MM.1S (cell line): Measurements from ENCODE around the gene ANKRD2.

ENCODE experiments used
- DNase-seq: peaks from one replicate; pipeline ENCODE4 v3.0.0-alpha.2; 2015
- H2AFZ ChIP-seq: fragments of 300-600 bp; sonication (generic); 2 replicates; pipeline ENCODE4 v1.6.0; 2016; ENCODE audit warnings: antibody characterized with exemption, low read length
- H3F3A ChIP-seq: fragments of 300-600 bp; sonication (generic); 2 replicates; pipeline ENCODE4 v1.6.1; 2016; ENCODE audit warnings: mild to moderate bottlenecking, antibody characterized with exemption, low read length, moderate library complexity, mixed read lengths; ENCODE audit not compliant: insufficient read depth
- H3K27ac ChIP-seq: fragments of 300-600 bp; sonication (generic); 2 replicates; pipeline ENCODE4 v1.5.1; 2016; ENCODE audit warnings: mild to moderate bottlenecking, low read length
- H3K27me3 ChIP-seq: fragments of 300-600 bp; sonication (generic); replicated peaks from 2 replicates; pipeline ENCODE4 v1.6.0; 2016; ENCODE audit warnings: low read length; ENCODE audit not compliant: insufficient read depth
- H3K36me3 ChIP-seq: fragments of 300-600 bp; sonication (generic); replicated peaks from 2 replicates; pipeline ENCODE4 v1.6.1; 2016; ENCODE audit warnings: mild to moderate bottlenecking, low read length, mixed read lengths; ENCODE audit not compliant: insufficient read depth
- H3K4me1 ChIP-seq: fragments of 300-600 bp; sonication (generic); 2 replicates; pipeline ENCODE4 v1.6.1; 2016; ENCODE audit warnings: low read length, mixed read lengths
- H3K4me2 ChIP-seq: fragments of 300-600 bp; sonication (generic); 2 replicates; pipeline ENCODE4 v1.6.0; 2016; ENCODE audit warnings: low read depth, low read length
- H3K4me3 ChIP-seq: fragments of 300-600 bp; sonication (generic); 2 replicates; pipeline ENCODE4 v1.5.1; 2016; ENCODE audit warnings: low read length, mixed read lengths
- H3K79me2 ChIP-seq: fragments of 300-600 bp; sonication (generic); 2 replicates; pipeline ENCODE4 v1.6.1; 2016; ENCODE audit warnings: mixed run types, low read length, mixed read lengths
- H3K9ac ChIP-seq: fragments of 300-600 bp; sonication (generic); 2 replicates; pipeline ENCODE4 v1.6.1; 2016; ENCODE audit warnings: low read length, mixed read lengths
- H3K9me2 ChIP-seq: fragments of 300-600 bp; sonication (generic); replicated peaks from 2 replicates; pipeline ENCODE4 v1.6.1; 2016; ENCODE audit warnings: mild to moderate bottlenecking, low read length, mixed read lengths; ENCODE audit not compliant: insufficient read depth
- H3K9me3 ChIP-seq: fragments of 300-600 bp; sonication (generic); replicated peaks from 2 replicates; pipeline ENCODE4 v1.6.1; 2016; ENCODE audit warnings: mild to moderate bottlenecking, low read length, mixed read lengths; ENCODE audit not compliant: insufficient read depth
- H4K20me1 ChIP-seq: fragments of 300-600 bp; sonication (generic); 2 replicates; pipeline ENCODE4 v1.6.1; 2016; ENCODE audit warnings: mild to moderate bottlenecking, low read length, moderate library complexity, mixed read lengths; ENCODE audit not compliant: insufficient read depth
- EZH2 ChIP-seq: fragments of 300-600 bp; sonication (generic); optimal IDR thresholded peaks from 2 replicates; pipeline ENCODE3; 2017; ENCODE audit warnings: low read depth, mild to moderate bottlenecking, antibody characterized with exemption, low read length, mixed read lengths
- EZH2phosphoT487 ChIP-seq: fragments of 300-600 bp; sonication (generic); IDR thresholded peaks from 2 replicates; pipeline ENCODE4 v1.6.1; 2018; ENCODE audit warnings: antibody characterized with exemption, low read length
- TF ChIP-seq, protein P1 (sequence below): fragments of 300-600 bp; sonication (generic); IDR thresholded peaks from 2 replicates; pipeline ENCODE4 v1.5.1; 2016; ENCODE audit warnings: antibody characterized with exemption, low read length, mixed read lengths

ANKRD2 gene

DNA sequence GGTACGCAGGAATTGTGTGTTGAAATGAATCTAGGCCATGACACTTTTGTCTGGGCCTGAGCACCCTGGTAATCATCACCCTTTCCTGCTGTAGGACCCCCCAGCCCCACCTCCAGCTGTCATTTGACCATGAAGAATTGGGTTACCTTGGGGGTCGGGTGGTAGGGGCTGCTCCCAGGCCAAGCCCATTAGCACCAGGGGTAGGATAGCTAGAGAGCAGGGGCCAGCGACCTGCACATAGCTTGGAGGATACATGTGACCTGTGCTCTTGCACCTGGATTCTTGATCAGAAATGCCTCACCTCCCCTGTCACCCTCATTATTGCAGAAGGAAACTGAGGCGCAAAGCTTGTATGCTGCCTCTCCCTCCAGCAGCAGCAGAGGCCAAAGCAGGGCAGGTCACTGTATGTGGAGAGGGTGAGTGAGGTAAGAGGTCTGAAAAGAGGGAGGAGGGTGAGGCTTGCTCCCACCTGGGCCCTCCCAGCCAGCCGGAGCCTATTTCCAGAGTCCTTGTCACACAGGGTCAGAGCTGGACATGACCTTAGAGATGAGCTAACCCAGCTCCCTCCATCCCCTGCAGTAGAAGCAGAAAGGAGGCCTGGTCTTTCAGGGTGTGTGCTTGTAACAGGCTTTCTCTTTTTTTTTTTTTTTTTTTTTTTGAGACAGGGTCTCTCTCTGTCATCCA is 35.3 kb upstream of the ANKRD2 start:
- no peaks in the 10 kb centered on the region for H3K79me2 ChIP-seq
- no peak overlapping the region for H3K27ac ChIP-seq
- TF ChIP-seq, protein P1, sequence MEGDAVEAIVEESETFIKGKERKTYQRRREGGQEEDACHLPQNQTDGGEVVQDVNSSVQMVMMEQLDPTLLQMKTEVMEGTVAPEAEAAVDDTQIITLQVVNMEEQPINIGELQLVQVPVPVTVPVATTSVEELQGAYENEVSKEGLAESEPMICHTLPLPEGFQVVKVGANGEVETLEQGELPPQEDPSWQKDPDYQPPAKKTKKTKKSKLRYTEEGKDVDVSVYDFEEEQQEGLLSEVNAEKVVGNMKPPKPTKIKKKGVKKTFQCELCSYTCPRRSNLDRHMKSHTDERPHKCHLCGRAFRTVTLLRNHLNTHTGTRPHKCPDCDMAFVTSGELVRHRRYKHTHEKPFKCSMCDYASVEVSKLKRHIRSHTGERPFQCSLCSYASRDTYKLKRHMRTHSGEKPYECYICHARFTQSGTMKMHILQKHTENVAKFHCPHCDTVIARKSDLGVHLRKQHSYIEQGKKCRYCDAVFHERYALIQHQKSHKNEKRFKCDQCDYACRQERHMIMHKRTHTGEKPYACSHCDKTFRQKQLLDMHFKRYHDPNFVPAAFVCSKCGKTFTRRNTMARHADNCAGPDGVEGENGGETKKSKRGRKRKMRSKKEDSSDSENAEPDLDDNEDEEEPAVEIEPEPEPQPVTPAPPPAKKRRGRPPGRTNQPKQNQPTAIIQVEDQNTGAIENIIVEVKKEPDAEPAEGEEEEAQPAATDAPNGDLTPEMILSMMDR: no peak
- TF ChIP-seq EZH2phosphoT487 (no peak), EZH2 (no peak)
- H3K9me2 ChIP-seq: no peaks in the 10 kb centered on the region
- H3K27me3 ChIP-seq: no peaks in the 10 kb centered on the region
- H3K4me1 ChIP-seq: no peaks in the 10 kb centered on the region
- no peak overlapping the region for H3K9ac ChIP-seq
- no peak overlapping the region for H2AFZ ChIP-seq
- H3K4me3 ChIP-seq: no peak overlapping the region
- no peaks in the 10 kb centered on the region for H4K20me1 ChIP-seq
- DNase-seq: no peak
- no peaks in the 10 kb centered on the region for H3K36me3 ChIP-seq
- no peak overlapping the region for H3K4me2 ChIP-seq
- H3K9me3 ChIP-seq: no peaks in the 10 kb centered on the region
- no peaks in the 10 kb centered on the region for H3F3A ChIP-seq

GRCh38 chr10:97538411-97538810 is 34.2 kb upstream of the ANKRD2 start:
- H2AFZ ChIP-seq: no peak overlapping the region
- no peaks in the 10 kb centered on the region for H3K27me3 ChIP-seq
- H3K4me1 ChIP-seq: no peaks in the 10 kb centered on the region
- H3K9me3 ChIP-seq: no peaks in the 10 kb centered on the region
- H3K4me3 ChIP-seq: no peak overlapping the region
- no peaks in the 10 kb centered on the region for H4K20me1 ChIP-seq
- TF ChIP-seq EZH2phosphoT487: no peak
- TF ChIP-seq, protein P1: no peak
- TF ChIP-seq EZH2: no peak
- H3K27ac ChIP-seq: no peak overlapping the region
- H3K79me2 ChIP-seq: no peaks in the 10 kb centered on the region
- no peak overlapping the region for H3K9ac ChIP-seq
- no peak overlapping the region for H3K4me2 ChIP-seq
- DNase-seq: no peak
- no peaks in the 10 kb centered on the region for H3F3A ChIP-seq
- H3K36me3 ChIP-seq: no peaks in the 10 kb centered on the region
- H3K9me2 ChIP-seq: no peaks in the 10 kb centered on the region

GRCh38 chr10:97538839-97539238 is 33.7 kb upstream of the ANKRD2 start:
- no peaks in the 10 kb centered on the region for H3K36me3 ChIP-seq
- no peaks in the 10 kb centered on the region for H3K27me3 ChIP-seq
- no peaks in the 10 kb centered on the region for H4K20me1 ChIP-seq
- no peak overlapping the region for H2AFZ ChIP-seq
- no peak overlapping the region for H3K4me2 ChIP-seq
- H3K27ac ChIP-seq: no peak overlapping the region
- H3K9me2 ChIP-seq: no peaks in the 10 kb centered on the region
- H3K4me3 ChIP-seq: no peak overlapping the region
- no peak for TF ChIP-seq EZH2
- TF ChIP-seq, protein P1: no peak
- no peak for TF ChIP-seq EZH2phosphoT487
- no peak overlapping the region for H3K9ac ChIP-seq
- H3K9me3 ChIP-seq: no peaks in the 10 kb centered on the region
- H3K79me2 ChIP-seq: no peaks in the 10 kb centered on the region
- no peaks in the 10 kb centered on the region for H3K4me1 ChIP-seq
- no peak for DNase-seq
- no peaks in the 10 kb centered on the region for H3F3A ChIP-seq
